ENCODE results near the gene NRM.
A peak's percentile ranks its signal among the peaks of the same experiment; 100 is the strongest.
"Not testable (repeated sequence)": the region's sequence is repeated elsewhere in the genome, so short reads cannot be mapped to it uniquely, and the experiment has no call there.

NRM gene

GRCh38 chr6:30664994-30665767 is 25.6 kb downstream of the NRM start:
- DNase-seq: no peak

GRCh38 chr6:30657922-30658321 is 32.9 kb downstream of the NRM start:
- not testable (repeated sequence) for DNase-seq

- DNase-seq: no peak
Measured at GRCh38 chr6:30657454-30657853, 33.3 kb downstream of the NRM start.

GRCh38 chr6:30656513-30656912 is 34.3 kb downstream of the NRM start:
- no peak for DNase-seq

GRCh38 chr6:30655743-30656094 is 35.1 kb downstream of the NRM start:
- DNase-seq: no peak

GRCh38 chr6:30654798-30655742 is 35.7 kb downstream of the NRM start:
- no peak for DNase-seq

- DNase-seq: no peak
Measured at GRCh38 chr6:30651143-30651542, 39.6 kb downstream of the NRM start.

GRCh38 chr6:30647242-30648116 is 43.3 kb downstream of the NRM start:
- peak; percentile 80 for DNase-seq

GRCh38 chr6:30646450-30647241 is 44.1 kb downstream of the NRM start, which contains the start of gene C6orf136:
Gene C6orf136, plus strand, starts transcription at chr6:30647133. Its CDS starts 99 bp downstream, at chr6:30647232.
- DNase-seq: peak; percentile 95

GRCh38 chr6:30645989-30646388 is 44.8 kb downstream of the NRM start:
- DNase-seq: no peak

- no peak for DNase-seq
Measured at GRCh38 chr6:30644769-30645168, 46.0 kb downstream of the NRM start.

- DNase-seq: no peak
Measured at GRCh38 chr6:30643656-30644055, 47.1 kb downstream of the NRM start.

GRCh38 chr6:30641048-30641447 is 49.7 kb downstream of the NRM start:
- no peak for DNase-seq

GRCh38 chr6:30640481-30640880 is 50.3 kb downstream of the NRM start:
- DNase-seq: no peak

Measured in midbrain (tissue), 1 donor.